Progenitor cell of endocrine pancreas (in vitro differentiated cells): Measurements from ENCODE around the gene EVPL. TPM values are rescaled to one million over a fixed set of nuclear protein-coding genes. Genes with fewer than 3 reads are reported as not detected.
"Not testable (repeated sequence)": the region's sequence is repeated elsewhere in the genome, so short reads cannot be mapped to it uniquely, and the experiment has no call there.

Experiments used
- DNase-seq: peaks from one replicate; pipeline ENCODE4 v3.0.0; 2021; ENCODE audit warnings: low spot score; ENCODE audit not compliant: unreplicated experiment
- H3K27ac Mint-ChIP-seq: 2 replicates; pipeline ENCODE4 v1.8.0; 2021; ENCODE audit warnings: mild to moderate bottlenecking, moderate library complexity, mixed read lengths
- H3K27me3 Mint-ChIP-seq: 2 replicates; pipeline ENCODE4 v1.8.0; 2021; ENCODE audit warnings: mixed read lengths
- H3K36me3 Mint-ChIP-seq: 2 replicates; pipeline ENCODE4 v1.8.0; 2022; ENCODE audit warnings: mixed read lengths; ENCODE audit not compliant: insufficient read depth
- H3K4me1 Mint-ChIP-seq: 2 replicates; pipeline ENCODE4 v1.8.0; 2021; ENCODE audit warnings: low read depth, mixed read lengths
- H3K4me3 Mint-ChIP-seq: 2 replicates; pipeline ENCODE4 v1.8.0; 2021; ENCODE audit warnings: low read depth, mild to moderate bottlenecking, moderate library complexity, mixed read lengths
- H3K9me3 Mint-ChIP-seq: 2 replicates; pipeline ENCODE4 v1.8.0; 2021; ENCODE audit warnings: low read depth, mixed read lengths
- CTCF ChIP-seq: fragments of 200-600 bp; sonication (generic); IDR thresholded peaks from one replicate; pipeline ENCODE4 v1.5.0; 2021; ENCODE audit warnings: antibody characterized with exemption, mild to moderate bottlenecking; ENCODE audit not compliant: unreplicated experiment
- total RNA-seq: library from RNA; stranded (reverse); gene quantifications from 2 replicates; pipeline ENCODE4 v1.2.1, GENCODE V29; 2021

EVPL gene
- total RNA-seq, 1 donor from 2014 or later = 0.05 TPM

GRCh38 chr17:75979705-75980187 lies 47.4 kb downstream of the EVPL start:
- peaks cover 52% of the 10 kb centered on the region for H3K4me1 Mint-ChIP-seq
- H3K36me3 Mint-ChIP-seq = peaks cover 14% of the 10 kb centered on the region
- no peak for TF ChIP-seq CTCF
- DNase-seq = no peak
- H3K4me3 Mint-ChIP-seq = peak overlapping the region; percentile 89
- H3K9me3 Mint-ChIP-seq = no peaks in the 10 kb centered on the region
- H3K27me3 Mint-ChIP-seq = no peaks in the 10 kb centered on the region
- peak overlapping the region; percentile 99 for H3K27ac Mint-ChIP-seq

GRCh38 chr17:75978938-75979704 lies 48.0 kb downstream of the EVPL start, which contains the start of the genes ACOX1 and TEN1:
Gene ACOX1 (minus strand): TSS chr17:75979166. CDS start chr17:75979073, 93 bp downstream.
Gene TEN1 (plus strand): TSS chr17:75979240. CDS start chr17:75986193, 6,953 bp downstream.
- peak; percentile 47 for TF ChIP-seq CTCF
- Mint-ChIP-seq H3K9me3 (no peaks in the 10 kb centered on the region), H3K4me1 (peaks cover 53% of the 10 kb centered on the region), H3K27ac (peak within 1 kb of the TSS; percentile 99), H3K4me3 (peak within 1 kb of the TSS; percentile 89), H3K36me3 (peaks cover 16% of the 10 kb centered on the region), H3K27me3 (no peaks in the 10 kb centered on the region)
- peak; percentile 91 for DNase-seq

- Mint-ChIP-seq H3K27me3 (no peaks in the 10 kb centered on the region), H3K36me3 (peaks cover 24% of the 10 kb centered on the region), H3K4me1 (peaks cover 40% of the 10 kb centered on the region), H3K9me3 (no peaks in the 10 kb centered on the region), H3K27ac (peak overlapping the region; percentile 81), H3K4me3 (peak overlapping the region; percentile 65)
- DNase-seq = no peak
- TF ChIP-seq CTCF = no peak
Observed at GRCh38 chr17:75976175-75976848, 50.8 kb downstream of the EVPL start.

GRCh38 chr17:75975757-75976174 lies 51.3 kb downstream of the EVPL start:
- H3K27me3 Mint-ChIP-seq = no peaks in the 10 kb centered on the region
- no peak for TF ChIP-seq CTCF
- no peak for DNase-seq
- no peaks in the 10 kb centered on the region for H3K9me3 Mint-ChIP-seq
- peak overlapping the region; percentile 81 for H3K27ac Mint-ChIP-seq
- peaks cover 36% of the 10 kb centered on the region for H3K4me1 Mint-ChIP-seq
- H3K4me3 Mint-ChIP-seq = peak overlapping the region; percentile 65
- H3K36me3 Mint-ChIP-seq = peaks cover 26% of the 10 kb centered on the region

GRCh38 chr17:75975187-75975586 lies 51.9 kb downstream of the EVPL start:
- not testable (repeated sequence) for DNase-seq, H3K9me3 Mint-ChIP-seq, H3K27me3 Mint-ChIP-seq, H3K4me3 Mint-ChIP-seq
- Mint-ChIP-seq H3K4me1 (peaks cover 34% of the 10 kb centered on the region), H3K36me3 (peaks cover 27% of the 10 kb centered on the region), H3K27ac (peak overlapping the region; percentile 77)
